Astrocyte (in vitro differentiated cells and primary cell): ENCODE results near the gene FAM107B. TPM values are rescaled to one million over a fixed set of nuclear protein-coding genes. Genes with fewer than 3 reads are reported as not detected.

ENCODE experiments used
- DNase-seq: peaks from one replicate; pipeline ENCODE4 v3.0.0-alpha.2; 2010; ENCODE audit warnings: low read depth
- FAIRE-seq: peaks from 2 replicates; lab custom pipeline; 2011; peaks lifted over from hg19 to GRCh38; lab: Jason Lieb, UNC
- H2AFZ ChIP-seq: 2 replicates; pipeline ENCODE4 v1.6.0; 2012; ENCODE audit warnings: low read depth, low read length, inconsistent platforms
- H3K27ac ChIP-seq: 2 replicates; pipeline ENCODE4 v1.5.1; 2011; ENCODE audit warnings: low read depth, low read length, inconsistent platforms
- H3K27me3 ChIP-seq: 2 replicates; pipeline ENCODE4 v1.6.0; 2011; ENCODE audit warnings: low read length, inconsistent platforms; ENCODE audit not compliant: insufficient read depth
- H3K36me3 ChIP-seq: 2 replicates; pipeline ENCODE4 v1.5.1; 2011; ENCODE audit warnings: low read length, inconsistent platforms; ENCODE audit not compliant: insufficient read depth
- H3K4me1 ChIP-seq: 2 replicates; pipeline ENCODE4 v1.5.1; 2011; ENCODE audit warnings: low read length, inconsistent platforms; ENCODE audit not compliant: insufficient read depth
- H3K4me2 ChIP-seq: 2 replicates; pipeline ENCODE4 v1.6.0; 2012; ENCODE audit warnings: low read length, inconsistent platforms
- H3K4me3 ChIP-seq: 2 replicates; pipeline ENCODE4 v1.5.1; 2011; ENCODE audit warnings: low read depth, mild to moderate bottlenecking, low read length, inconsistent platforms; ENCODE audit not compliant: insufficient read depth
- H3K79me2 ChIP-seq: 2 replicates; pipeline ENCODE4 v1.6.0; 2012; ENCODE audit warnings: mild to moderate bottlenecking, low read length, inconsistent platforms; ENCODE audit not compliant: insufficient read depth
- H3K9ac ChIP-seq: 2 replicates; pipeline ENCODE4 v1.6.0; 2012; ENCODE audit warnings: mild to moderate bottlenecking, low read length, inconsistent platforms
- H3K9me3 ChIP-seq: 2 replicates; pipeline ENCODE4 v1.5.1; 2012; ENCODE audit warnings: low read depth, mild to moderate bottlenecking, low read length, inconsistent platforms; ENCODE audit not compliant: insufficient read depth
- H4K20me1 ChIP-seq: 2 replicates; pipeline ENCODE4 v1.6.0; 2012; ENCODE audit warnings: low read length, inconsistent platforms; ENCODE audit not compliant: insufficient read depth
- H3K27ac Mint-ChIP-seq: one replicate; pipeline ENCODE4 v1.8.0; 2021; ENCODE audit warnings: mild to moderate bottlenecking, mixed read lengths; ENCODE audit not compliant: unreplicated experiment
- H3K27me3 Mint-ChIP-seq: one replicate; pipeline ENCODE4 v1.8.0; 2021; ENCODE audit warnings: low read depth, mixed read lengths; ENCODE audit not compliant: unreplicated experiment
- H3K36me3 Mint-ChIP-seq: one replicate; pipeline ENCODE4 v1.8.0; 2021; ENCODE audit warnings: low read depth, mixed read lengths; ENCODE audit not compliant: unreplicated experiment
- H3K4me1 Mint-ChIP-seq: one replicate; pipeline ENCODE4 v1.8.0; 2021; ENCODE audit warnings: low read depth, mixed read lengths; ENCODE audit not compliant: unreplicated experiment
- H3K4me3 Mint-ChIP-seq: one replicate; pipeline ENCODE4 v1.8.0; 2021; ENCODE audit warnings: mild to moderate bottlenecking, moderate library complexity, mixed read lengths; ENCODE audit not compliant: unreplicated experiment
- H3K9me3 Mint-ChIP-seq: one replicate; pipeline ENCODE4 v1.8.0; 2021; ENCODE audit warnings: mild to moderate bottlenecking, mixed read lengths; ENCODE audit not compliant: unreplicated experiment
- EZH2 ChIP-seq: IDR thresholded peaks from 2 replicates; pipeline ENCODE4 v1.6.1; 2012; ENCODE audit warnings: mild to moderate bottlenecking, low read length, inconsistent platforms; ENCODE audit not compliant: insufficient read depth
- total RNA-seq: library from RNA; stranded (reverse); gene quantifications from 2 replicates; pipeline ENCODE4 v1.2.1, GENCODE V29; 2021
- TF ChIP-seq, protein P1 (sequence below): IDR thresholded peaks from 2 replicates; pipeline ENCODE4 v1.5.1; 2011; ENCODE audit warnings: low read depth, mild to moderate bottlenecking, inconsistent platforms, low read length, moderate library complexity; ENCODE audit not compliant: insufficient read depth

FAM107B gene
- total RNA-seq, 1 donor from 2014 or later, result 36.0 TPM

DNA sequence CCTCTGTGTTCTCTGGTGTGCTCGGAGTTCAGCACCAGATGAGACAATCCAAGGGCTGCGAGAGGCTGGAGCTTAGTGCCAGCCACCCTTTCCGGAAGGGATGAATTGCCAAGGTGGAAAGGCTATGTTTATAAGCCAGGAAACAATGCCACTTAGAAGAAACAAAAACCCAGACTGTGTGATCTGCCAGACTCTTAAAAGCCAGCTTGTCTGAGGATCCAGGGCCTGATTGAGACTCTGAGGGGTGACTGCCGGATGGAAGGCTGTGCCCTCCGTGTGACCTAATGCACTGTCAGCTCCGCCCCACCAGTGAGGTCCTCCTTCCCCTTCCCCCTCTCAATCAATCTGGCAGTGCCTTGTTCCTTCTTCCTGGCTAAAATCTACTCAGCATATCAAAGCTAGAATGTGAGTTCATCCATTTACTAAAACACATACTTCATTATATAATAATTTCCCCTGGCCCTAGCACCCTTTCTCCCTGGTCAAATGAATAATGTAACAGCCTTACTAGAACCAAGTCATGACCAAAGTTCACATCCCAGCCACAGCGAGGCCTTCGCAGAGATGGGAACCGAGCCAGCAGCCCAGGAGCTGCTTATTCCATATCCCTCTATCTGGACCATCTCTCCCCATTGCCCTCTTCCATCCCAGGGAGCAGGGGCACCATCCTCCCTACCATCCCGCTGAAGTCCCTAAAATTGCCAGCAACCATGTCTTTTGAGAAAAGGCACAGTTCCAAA, 25.5 kb downstream of the FAM107B start:
- Histone ChIP-seq H3K9me3 (no peaks in the 10 kb centered on the region), H3K4me1 (no peaks in the 10 kb centered on the region), H3K4me2 (no peak overlapping the region), H3K9ac (no peak overlapping the region), H3K4me3 (no peak overlapping the region), H3K27me3 (peaks cover 18% of the 10 kb centered on the region), H3K79me2 (no peaks in the 10 kb centered on the region), H4K20me1 (no peaks in the 10 kb centered on the region), H2AFZ (no peak overlapping the region), H3K27ac (no peak overlapping the region), H3K36me3 (no peaks in the 10 kb centered on the region)
- Mint-ChIP-seq H3K27ac (no peak overlapping the region), H3K4me3 (no peak overlapping the region), H3K27me3 (peaks cover 7% of the 10 kb centered on the region), H3K4me1 (no peaks in the 10 kb centered on the region), H3K36me3 (no peaks in the 10 kb centered on the region), H3K9me3 (peaks cover 14% of the 10 kb centered on the region)
- DNase-seq (no peak), FAIRE-seq (no peak)
- TF ChIP-seq, protein P1, sequence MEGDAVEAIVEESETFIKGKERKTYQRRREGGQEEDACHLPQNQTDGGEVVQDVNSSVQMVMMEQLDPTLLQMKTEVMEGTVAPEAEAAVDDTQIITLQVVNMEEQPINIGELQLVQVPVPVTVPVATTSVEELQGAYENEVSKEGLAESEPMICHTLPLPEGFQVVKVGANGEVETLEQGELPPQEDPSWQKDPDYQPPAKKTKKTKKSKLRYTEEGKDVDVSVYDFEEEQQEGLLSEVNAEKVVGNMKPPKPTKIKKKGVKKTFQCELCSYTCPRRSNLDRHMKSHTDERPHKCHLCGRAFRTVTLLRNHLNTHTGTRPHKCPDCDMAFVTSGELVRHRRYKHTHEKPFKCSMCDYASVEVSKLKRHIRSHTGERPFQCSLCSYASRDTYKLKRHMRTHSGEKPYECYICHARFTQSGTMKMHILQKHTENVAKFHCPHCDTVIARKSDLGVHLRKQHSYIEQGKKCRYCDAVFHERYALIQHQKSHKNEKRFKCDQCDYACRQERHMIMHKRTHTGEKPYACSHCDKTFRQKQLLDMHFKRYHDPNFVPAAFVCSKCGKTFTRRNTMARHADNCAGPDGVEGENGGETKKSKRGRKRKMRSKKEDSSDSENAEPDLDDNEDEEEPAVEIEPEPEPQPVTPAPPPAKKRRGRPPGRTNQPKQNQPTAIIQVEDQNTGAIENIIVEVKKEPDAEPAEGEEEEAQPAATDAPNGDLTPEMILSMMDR, result no peak
- TF ChIP-seq EZH2, result no peak

DNA sequence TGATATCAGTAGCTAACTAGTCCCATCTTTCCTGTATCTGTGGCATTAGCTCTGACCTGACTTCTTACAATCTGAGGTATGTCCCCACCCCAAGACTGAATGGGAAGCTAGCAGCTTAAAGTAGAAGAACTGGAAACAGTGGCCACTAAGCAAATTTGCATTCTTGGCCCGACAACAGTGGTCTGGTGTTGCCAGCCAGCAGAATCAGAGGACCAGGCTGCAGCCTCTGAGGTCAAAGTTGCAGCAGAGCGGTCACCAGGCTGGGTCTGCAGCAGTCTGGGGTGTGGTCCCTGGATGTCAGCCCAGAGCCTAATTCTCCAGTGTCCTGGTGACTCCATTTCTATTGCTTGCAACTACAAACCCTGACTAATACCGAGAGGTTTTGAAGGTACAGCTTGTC, 26.3 kb downstream of the FAM107B start:
- peaks cover 18% of the 10 kb centered on the region for H3K27me3 ChIP-seq
- H3K36me3 Mint-ChIP-seq, result no peaks in the 10 kb centered on the region
- no peaks in the 10 kb centered on the region for H3K4me1 Mint-ChIP-seq
- peaks cover 7% of the 10 kb centered on the region for H3K27me3 Mint-ChIP-seq
- H3K4me3 Mint-ChIP-seq, result no peak overlapping the region
- no peak for TF ChIP-seq EZH2
- TF ChIP-seq, protein P1, result no peak
- no peak overlapping the region for H3K4me2 ChIP-seq
- no peak overlapping the region for H3K27ac Mint-ChIP-seq
- no peaks in the 10 kb centered on the region for H3K4me1 ChIP-seq
- no peaks in the 10 kb centered on the region for H3K79me2 ChIP-seq
- no peak overlapping the region for H3K27ac ChIP-seq
- DNase-seq, result no peak
- H3K9me3 ChIP-seq, result no peaks in the 10 kb centered on the region
- no peak for FAIRE-seq
- no peak overlapping the region for H3K9ac ChIP-seq
- H4K20me1 ChIP-seq, result no peaks in the 10 kb centered on the region
- no peak overlapping the region for H2AFZ ChIP-seq
- no peaks in the 10 kb centered on the region for H3K36me3 ChIP-seq
- H3K4me3 ChIP-seq, result no peak overlapping the region
- H3K9me3 Mint-ChIP-seq, result peaks cover 14% of the 10 kb centered on the region

- TF ChIP-seq, protein P1, result no peak
- TF ChIP-seq EZH2, result no peak
Observed at GRCh38 chr10:14742815-14743214, 31.9 kb downstream of the FAM107B start.

More at GRCh38 chr10:14742815-14743214, 31.9 kb downstream of the FAM107B start:
- Mint-ChIP-seq H3K36me3 (no peaks in the 10 kb centered on the region), H3K4me1 (peaks cover 13% of the 10 kb centered on the region), H3K27ac (no peak overlapping the region), H3K27me3 (no peaks in the 10 kb centered on the region), H3K4me3 (no peak overlapping the region), H3K9me3 (peaks cover 13% of the 10 kb centered on the region)
- Histone ChIP-seq H3K4me2 (no peak overlapping the region), H3K9ac (no peak overlapping the region), H3K9me3 (no peaks in the 10 kb centered on the region), H3K27ac (no peak overlapping the region), H2AFZ (no peak overlapping the region), H3K27me3 (peaks cover 7% of the 10 kb centered on the region), H3K4me1 (no peaks in the 10 kb centered on the region), H3K4me3 (no peak overlapping the region), H4K20me1 (no peaks in the 10 kb centered on the region), H3K36me3 (no peaks in the 10 kb centered on the region), H3K79me2 (no peaks in the 10 kb centered on the region)
- FAIRE-seq, result no peak
- DNase-seq, result no peak
